ENCODE data around the gene ATRAID. TPM values are rescaled to one million over a fixed set of nuclear protein-coding genes. Genes with fewer than 3 reads are reported as not detected.

The ATRAID gene
- total RNA-seq, 1 experiment from 2014 or later: 108 TPM

GRCh38 chr2:27184115-27184514 is 27.7 kb upstream of the ATRAID start:
- Histone ChIP-seq H2BK15ac (ENCODE audit: low read depth, low read length) (no peak overlapping the region), H3K4me1 (ENCODE audit: insufficient read depth, low read length) (no peaks in the 10 kb centered on the region), H3K27ac (ENCODE audit: insufficient read length, low read depth, low read length) (no peak overlapping the region), H3K23ac (ENCODE audit: insufficient read length, low read depth, low read length) (no peak overlapping the region), H2BK20ac (ENCODE audit: low read depth, low read length, poor library complexity, severe bottlenecking) (no peak overlapping the region), H2BK120ac (ENCODE audit: low read depth, low read length, poor library complexity, severe bottlenecking) (no peak overlapping the region), H2AFZ (ENCODE audit: low read length) (no peak overlapping the region), H3K9ac (ENCODE audit: extremely low read depth, insufficient read length, low read length) (no peak overlapping the region), H2AK5ac (ENCODE audit: insufficient read length, low read length) (no peak overlapping the region), H3K14ac (ENCODE audit: insufficient read depth, low read length) (no peak overlapping the region), H3K4me2 (ENCODE audit: insufficient read depth, insufficient read length, low read length) (no peak overlapping the region), H3K18ac (ENCODE audit: insufficient read length, low read depth, low read length) (no peak overlapping the region), H4K91ac (ENCODE audit: insufficient read length, low read depth, low read length) (no peak overlapping the region), H3K27me3 (ENCODE audit: insufficient read depth, low read length) (no peaks in the 10 kb centered on the region), H4K8ac (replicated peaks; ENCODE audit: insufficient read length, low read depth, low read length) (no peak overlapping the region), H3K79me2 (ENCODE audit: insufficient read depth, low read length) (no peaks in the 10 kb centered on the region), H3K56ac (ENCODE audit: insufficient read length, low read depth, low read length) (no peak overlapping the region), H3K9me3 (ENCODE audit: control insufficient read depth, low read depth, low read length) (no peaks in the 10 kb centered on the region), H3K79me1 (ENCODE audit: insufficient read depth, low read depth, low read length, poor library complexity, severe bottlenecking) (no peaks in the 10 kb centered on the region), H4K20me1 (ENCODE audit: control insufficient read depth, insufficient read depth, insufficient read length) (no peaks in the 10 kb centered on the region), H2BK5ac (ENCODE audit: insufficient read length, low read length) (no peak overlapping the region), H3K4ac (ENCODE audit: low read depth, low read length) (no peak overlapping the region), H3T11ph (ENCODE audit: low read length) (no peak overlapping the region), H3K23me2 (ENCODE audit: insufficient read length, low read depth, low read length, poor library complexity, severe bottlenecking) (no peaks in the 10 kb centered on the region), H4K5ac (ENCODE audit: insufficient read length, low read depth, low read length) (no peak overlapping the region), H2BK12ac (ENCODE audit: insufficient read length, low read depth, low read length) (no peak overlapping the region)
- no peaks in the 10 kb centered on the region for H3K36me3 Mint-ChIP-seq (ENCODE audit: insufficient read depth in 1 of 3, low read depth in 3 of 3)
- WGBS (ENCODE audit: extremely low coverage, insufficient read length, low lambda C conversion rate): no CpG with 5 or more reads among the region's 4 CpGs
- TF ChIP-seq, protein P1, sequence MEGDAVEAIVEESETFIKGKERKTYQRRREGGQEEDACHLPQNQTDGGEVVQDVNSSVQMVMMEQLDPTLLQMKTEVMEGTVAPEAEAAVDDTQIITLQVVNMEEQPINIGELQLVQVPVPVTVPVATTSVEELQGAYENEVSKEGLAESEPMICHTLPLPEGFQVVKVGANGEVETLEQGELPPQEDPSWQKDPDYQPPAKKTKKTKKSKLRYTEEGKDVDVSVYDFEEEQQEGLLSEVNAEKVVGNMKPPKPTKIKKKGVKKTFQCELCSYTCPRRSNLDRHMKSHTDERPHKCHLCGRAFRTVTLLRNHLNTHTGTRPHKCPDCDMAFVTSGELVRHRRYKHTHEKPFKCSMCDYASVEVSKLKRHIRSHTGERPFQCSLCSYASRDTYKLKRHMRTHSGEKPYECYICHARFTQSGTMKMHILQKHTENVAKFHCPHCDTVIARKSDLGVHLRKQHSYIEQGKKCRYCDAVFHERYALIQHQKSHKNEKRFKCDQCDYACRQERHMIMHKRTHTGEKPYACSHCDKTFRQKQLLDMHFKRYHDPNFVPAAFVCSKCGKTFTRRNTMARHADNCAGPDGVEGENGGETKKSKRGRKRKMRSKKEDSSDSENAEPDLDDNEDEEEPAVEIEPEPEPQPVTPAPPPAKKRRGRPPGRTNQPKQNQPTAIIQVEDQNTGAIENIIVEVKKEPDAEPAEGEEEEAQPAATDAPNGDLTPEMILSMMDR (conservative IDR thresholded peaks at IDR 0.05): no peak
- H3K4me3 Mint-ChIP-seq: no peak overlapping the region
- no peaks in the 10 kb centered on the region for H3K4me1 Mint-ChIP-seq
- H3K27ac Mint-ChIP-seq: no peak overlapping the region
- no peak for DNase-seq
- no peaks in the 10 kb centered on the region for H3K9me3 Mint-ChIP-seq
- H3K27me3 Mint-ChIP-seq (ENCODE audit: low read depth): peaks cover 11% of the 10 kb centered on the region
